SK-N-SH treated with all-trans-retinoic acid at 6 μM for 48 hours (cell line): ENCODE results near the gene TMEM132D.

ENCODE experiments used
- ATAC-seq: fragments of 200-7000 bp; cut with Tn5 transposase; 3 replicates; pipeline ENCODE4 v1.9.1; 2020; ENCODE audit warnings: mild to moderate bottlenecking, moderate library complexity
- BACH2 ChIP-seq: fragments of 250-450 bp; sonication (Bioruptor Pico); IDR thresholded peaks from 2 replicates; pipeline ENCODE4 v1.9.0; 2021; ENCODE audit warnings: mild to moderate bottlenecking, borderline replicate concordance
- CREB5 ChIP-seq: fragments of 250-450 bp; sonication (Bioruptor Pico); IDR thresholded peaks from 2 replicates; pipeline ENCODE4 v1.5.1; 2020; ENCODE audit warnings: low read depth, mild to moderate bottlenecking, moderate library complexity
- CSDC2 ChIP-seq: fragments of 250-450 bp; sonication (Bioruptor Pico); IDR thresholded peaks from 2 replicates; pipeline ENCODE4 v1.5.0; 2020; ENCODE audit warnings: mild to moderate bottlenecking, moderate library complexity
- CSRNP3 ChIP-seq: fragments of 250-450 bp; sonication (Bioruptor Pico); IDR thresholded peaks from 2 replicates; pipeline ENCODE4 v1.5.1; 2021; ENCODE audit warnings: mild to moderate bottlenecking, moderate library complexity
- ESRRG ChIP-seq: fragments of 250-450 bp; sonication (Bioruptor Pico); IDR thresholded peaks from 2 replicates; pipeline ENCODE4 v1.6.1; 2021; ENCODE audit warnings: mild to moderate bottlenecking
- GLIS3 ChIP-seq: fragments of 250-450 bp; sonication (Bioruptor Pico); IDR thresholded peaks from 2 replicates; pipeline ENCODE4 v1.5.0; 2020; ENCODE audit warnings: mild to moderate bottlenecking, moderate library complexity
- ISL1 ChIP-seq: fragments of 250-450 bp; sonication (Bioruptor Pico); IDR thresholded peaks from 2 replicates; pipeline ENCODE4 v2.1.2; 2022; ENCODE audit warnings: mild to moderate bottlenecking, moderate library complexity
- OSR1 ChIP-seq: fragments of 250-450 bp; sonication (Bioruptor Pico); IDR thresholded peaks from 2 replicates; pipeline ENCODE4 v1.8.0; 2022; ENCODE audit warnings: moderate library complexity, mild to moderate bottlenecking, inconsistent platforms
- PATZ1 ChIP-seq: fragments of 250-450 bp; sonication (Bioruptor Pico); IDR thresholded peaks from 2 replicates; pipeline ENCODE4 v1.8.0; 2020; ENCODE audit warnings: mild to moderate bottlenecking, moderate library complexity, borderline replicate concordance
- POU6F1 ChIP-seq: fragments of 250-450 bp; sonication (Bioruptor Pico); IDR thresholded peaks from 2 replicates; pipeline ENCODE4 v1.8.0; 2021; ENCODE audit warnings: low read depth, mild to moderate bottlenecking, moderate library complexity, borderline replicate concordance
- PPARA ChIP-seq: fragments of 250-450 bp; sonication (Bioruptor Pico); IDR thresholded peaks from 2 replicates; pipeline ENCODE4 v1.5.0; 2020; ENCODE audit warnings: mild to moderate bottlenecking, borderline replicate concordance
- RARB ChIP-seq: fragments of 250-450 bp; sonication (Bioruptor Pico); IDR thresholded peaks from 2 replicates; pipeline ENCODE4 v1.8.0; 2021; ENCODE audit warnings: mild to moderate bottlenecking, moderate library complexity
- SNAI2 ChIP-seq: fragments of 250-450 bp; sonication (Bioruptor Pico); IDR thresholded peaks from 2 replicates; pipeline ENCODE4 v1.5.0; 2020; ENCODE audit warnings: mild to moderate bottlenecking, moderate library complexity
- TCF4 ChIP-seq: fragments of 250-450 bp; sonication (Bioruptor Pico); IDR thresholded peaks from 2 replicates; pipeline ENCODE4 v1.8.0; 2021; ENCODE audit warnings: mild to moderate bottlenecking, moderate library complexity, borderline replicate concordance
- TSHZ2 ChIP-seq: fragments of 250-450 bp; sonication (Bioruptor Pico); IDR thresholded peaks from 2 replicates; pipeline ENCODE4 v1.5.0; 2020; ENCODE audit warnings: mild to moderate bottlenecking, moderate library complexity
- ZFP3 ChIP-seq: fragments of 250-450 bp; sonication (Bioruptor Pico); IDR thresholded peaks from 2 replicates; pipeline ENCODE4 v1.5.0; 2020; ENCODE audit warnings: mild to moderate bottlenecking, moderate library complexity
- ZFP30 ChIP-seq: fragments of 450-650 bp; formaldehyde crosslinking; IDR thresholded peaks from 2 replicates; pipeline ENCODE4 v1.5.0; 2022; ENCODE audit warnings: mild to moderate bottlenecking, moderate library complexity
- ZNF565 ChIP-seq: fragments of 450-650 bp; formaldehyde crosslinking; conservative IDR thresholded peaks from 2 replicates; pipeline ENCODE4 v1.5.0; 2020; ENCODE audit warnings: low read depth, mild to moderate bottlenecking, moderate library complexity
- ZNF70 ChIP-seq: fragments of 450-650 bp; formaldehyde crosslinking; IDR thresholded peaks from 2 replicates; pipeline ENCODE4 v1.5.0; 2020; ENCODE audit warnings: mild to moderate bottlenecking, moderate library complexity
- ZNF8 ChIP-seq: fragments of 450-650 bp; formaldehyde crosslinking; IDR thresholded peaks from 2 replicates; pipeline ENCODE4 v1.5.0; 2020; ENCODE audit warnings: mild to moderate bottlenecking, moderate library complexity

The TMEM132D gene

GRCh38 chr12:129851296-129851695 lies 52.5 kb downstream of the TMEM132D start:
- ATAC-seq: no peak
- TF ChIP-seq CSRNP3 (CRISPR knock-in tag) (no peak), GLIS3 (CRISPR knock-in tag) (no peak), ISL1 (CRISPR knock-in tag) (no peak)

- ATAC-seq: no peak
- TF ChIP-seq PPARA (CRISPR knock-in tag): no peak
- no peak for TF ChIP-seq ZNF565
- no peak for TF ChIP-seq ZFP3 (CRISPR knock-in tag)
- TF ChIP-seq OSR1 (CRISPR knock-in tag): no peak
- no peak for TF ChIP-seq ESRRG (CRISPR knock-in tag)
- TF ChIP-seq BACH2 (CRISPR knock-in tag): no peak
- TF ChIP-seq POU6F1 (CRISPR knock-in tag): no peak
- no peak for TF ChIP-seq TSHZ2 (CRISPR knock-in tag)
- TF ChIP-seq PATZ1 (CRISPR knock-in tag): no peak
- TF ChIP-seq ZNF70 (CRISPR knock-in tag): no peak
- no peak for TF ChIP-seq ZNF8 (CRISPR knock-in tag)
- no peak for TF ChIP-seq CREB5 (CRISPR knock-in tag)
- TF ChIP-seq SNAI2 (CRISPR knock-in tag): no peak
- TF ChIP-seq RARB (CRISPR knock-in tag): no peak
- no peak for TF ChIP-seq CSDC2 (CRISPR knock-in tag)
- TF ChIP-seq ZFP30: no peak
- no peak for TF ChIP-seq TCF4
- TF ChIP-seq CSRNP3 (CRISPR knock-in tag): no peak
Measured at GRCh38 chr12:129848876-129849275, 54.9 kb downstream of the TMEM132D start.

- no peak for ATAC-seq
- TF ChIP-seq PATZ1 (CRISPR knock-in tag) (no peak), GLIS3 (CRISPR knock-in tag) (no peak), SNAI2 (CRISPR knock-in tag) (no peak), ZFP30 (no peak), RARB (CRISPR knock-in tag) (no peak), ISL1 (CRISPR knock-in tag) (no peak), POU6F1 (CRISPR knock-in tag) (no peak), TSHZ2 (CRISPR knock-in tag) (no peak), CSDC2 (CRISPR knock-in tag) (no peak), ZNF565 (no peak), PPARA (CRISPR knock-in tag) (no peak)
Measured at GRCh38 chr12:129847063-129847462, 56.8 kb downstream of the TMEM132D start.
